ENCODE results near the gene ADAR.

Gene ADAR

GRCh38 chr1:154584267-154584994 is 23.6 kb downstream of the ADAR start:
- Histone ChIP-seq H3K36me3 (ENCODE audit: control insufficient read depth in 1 of 2, insufficient read depth in 2 of 2, low read depth in 1 of 2, low read length in 2 of 2) (peaks cover 77 to 99% of the 10 kb centered on the region in 2 experiments), H3K23ac (ENCODE audit: low read length in 2 of 2) (no peak overlapping the region), H3K4me1 (ENCODE audit: control insufficient read depth, insufficient read depth, low read depth, low read length) (peaks cover 6% of the 10 kb centered on the region), H3K27ac (ENCODE audit: low read length, poor library complexity, severe bottlenecking) (peak overlapping the region; percentile 35), H3K4ac (ENCODE audit: low read depth in 1 of 2, low read length in 2 of 2) (no peak overlapping the region), H3K4me2 (ENCODE audit: low read length, poor library complexity, severe bottlenecking) (no peak overlapping the region), H4K91ac (ENCODE audit: low read length) (no peak overlapping the region), H3K9me3 (ENCODE audit: control insufficient read depth, low read length) (no peaks in the 10 kb centered on the region), H3K27me3 (ENCODE audit: control insufficient read depth in 1 of 2, insufficient read depth in 1 of 2, low read length in 2 of 2) (no peaks in the 10 kb centered on the region), H3K14ac (ENCODE audit: low read length in 2 of 2) (no peak overlapping the region), H2BK120ac (ENCODE audit: low read depth, low read length) (no peak overlapping the region), H4K8ac (ENCODE audit: low read length) (no peak overlapping the region), H2BK12ac (ENCODE audit: low read length in 2 of 2) (no peak overlapping the region), H2BK15ac (ENCODE audit: low read depth, poor library complexity, severe bottlenecking) (no peak overlapping the region), H3K9ac (ENCODE audit: low read length) (no peak overlapping the region), H3K4me3 (ENCODE audit: insufficient read depth in 1 of 2, low read depth in 1 of 2, low read length in 2 of 2) (no peak overlapping the region), H3K79me1 (replicated peaks; ENCODE audit: low read length, poor library complexity, severe bottlenecking) (peaks cover 28% of the 10 kb centered on the region), H3K18ac (ENCODE audit: low read depth in 1 of 2, low read length in 2 of 2) (no peak overlapping the region), H2AK5ac (ENCODE audit: low read length, severe bottlenecking) (no peak overlapping the region), H2AFZ (ENCODE audit: low read depth, low read length) (no peak overlapping the region), H2BK5ac (ENCODE audit: low read depth, low read length, poor library complexity, severe bottlenecking) (no peak overlapping the region)
- DNase-seq: no peak
- whole genome bisulfite sequencing: 92% methylated on average over 9 of the region's 9 CpGs

- Histone ChIP-seq H4K91ac (ENCODE audit: low read length) (no peak overlapping the region), H2BK15ac (ENCODE audit: low read depth, poor library complexity, severe bottlenecking) (no peak overlapping the region), H3K4me3 (ENCODE audit: insufficient read depth in 1 of 2, low read depth in 1 of 2, low read length in 2 of 2) (no peak overlapping the region), H3K4ac (ENCODE audit: low read depth in 1 of 2, low read length in 2 of 2) (no peak overlapping the region), H3K36me3 (ENCODE audit: control insufficient read depth in 1 of 2, insufficient read depth in 2 of 2, low read depth in 1 of 2, low read length in 2 of 2) (peaks cover 78 to 99% of the 10 kb centered on the region in 2 experiments), H3K14ac (ENCODE audit: low read length in 2 of 2) (no peak overlapping the region), H3K79me1 (replicated peaks; ENCODE audit: low read length, poor library complexity, severe bottlenecking) (peaks cover 23% of the 10 kb centered on the region), H3K27ac (ENCODE audit: low read length, poor library complexity, severe bottlenecking) (peak overlapping the region; percentile 35), H2BK5ac (ENCODE audit: low read depth, low read length, poor library complexity, severe bottlenecking) (no peak overlapping the region), H3K4me1 (ENCODE audit: control insufficient read depth, insufficient read depth, low read depth, low read length) (peaks cover 6% of the 10 kb centered on the region), H3K18ac (ENCODE audit: low read depth in 1 of 2, low read length in 2 of 2) (no peak overlapping the region), H3K23ac (ENCODE audit: low read length in 2 of 2) (no peak overlapping the region), H3K9me3 (ENCODE audit: control insufficient read depth, low read length) (no peaks in the 10 kb centered on the region), H2BK12ac (ENCODE audit: low read length in 2 of 2) (no peak overlapping the region), H3K9ac (ENCODE audit: low read length) (no peak overlapping the region), H2BK120ac (ENCODE audit: low read depth, low read length) (no peak overlapping the region), H3K27me3 (ENCODE audit: control insufficient read depth in 1 of 2, insufficient read depth in 1 of 2, low read length in 2 of 2) (no peaks in the 10 kb centered on the region), H4K8ac (ENCODE audit: low read length) (no peak overlapping the region), H2AFZ (ENCODE audit: low read depth, low read length) (no peak overlapping the region), H2AK5ac (ENCODE audit: low read length, severe bottlenecking) (no peak overlapping the region), H3K4me2 (ENCODE audit: low read length, poor library complexity, severe bottlenecking) (no peak overlapping the region)
- DNase-seq: peak; percentile 52
- 73% methylated on average over 8 of the region's 9 CpGs for WGBS
These were observed 24.2 kb downstream of the ADAR start for GRCh38 chr1:154583773-154584172.

- DNase-seq: no peak
- H3K27me3 ChIP-seq (ENCODE audit: control insufficient read depth in 1 of 2, insufficient read depth in 1 of 2, low read length in 2 of 2): no peaks in the 10 kb centered on the region
- no peak overlapping the region for H3K9ac ChIP-seq (ENCODE audit: low read length)
- H3K4me3 ChIP-seq (ENCODE audit: insufficient read depth in 1 of 2, low read depth in 1 of 2, low read length in 2 of 2): no peak overlapping the region
- H3K79me1 ChIP-seq (replicated peaks; ENCODE audit: low read length, poor library complexity, severe bottlenecking): peaks cover 16% of the 10 kb centered on the region
- no peak overlapping the region for H2BK5ac ChIP-seq (ENCODE audit: low read depth, low read length, poor library complexity, severe bottlenecking)
- H2BK15ac ChIP-seq (ENCODE audit: low read depth, poor library complexity, severe bottlenecking): no peak overlapping the region
- no peak overlapping the region for H4K91ac ChIP-seq (ENCODE audit: low read length)
- no peaks in the 10 kb centered on the region for H3K9me3 ChIP-seq (ENCODE audit: control insufficient read depth, low read length)
- peaks cover 80 to 99% of the 10 kb centered on the region in 2 experiments for H3K36me3 ChIP-seq (ENCODE audit: control insufficient read depth in 1 of 2, insufficient read depth in 2 of 2, low read depth in 1 of 2, low read length in 2 of 2)
- 96% methylated on average over 6 of the region's 6 CpGs for WGBS
- no peak overlapping the region for H3K27ac ChIP-seq (ENCODE audit: low read length, poor library complexity, severe bottlenecking)
- H2AK5ac ChIP-seq (ENCODE audit: low read length, severe bottlenecking): no peak overlapping the region
- no peak overlapping the region for H2BK120ac ChIP-seq (ENCODE audit: low read depth, low read length)
- no peak overlapping the region for H4K8ac ChIP-seq (ENCODE audit: low read length)
- H3K4me1 ChIP-seq (ENCODE audit: control insufficient read depth, insufficient read depth, low read depth, low read length): peaks cover 6% of the 10 kb centered on the region
- no peak overlapping the region for H3K14ac ChIP-seq (ENCODE audit: low read length in 2 of 2)
- no peak overlapping the region for H2AFZ ChIP-seq (ENCODE audit: low read depth, low read length)
- H3K18ac ChIP-seq (ENCODE audit: low read depth in 1 of 2, low read length in 2 of 2): no peak overlapping the region
- H2BK12ac ChIP-seq (ENCODE audit: low read length in 2 of 2): no peak overlapping the region
- no peak overlapping the region for H3K4ac ChIP-seq (ENCODE audit: low read depth in 1 of 2, low read length in 2 of 2)
- H3K23ac ChIP-seq (ENCODE audit: low read length in 2 of 2): no peak overlapping the region
- H3K4me2 ChIP-seq (ENCODE audit: low read length, poor library complexity, severe bottlenecking): no peak overlapping the region
These were observed 25.1 kb downstream of the ADAR start for GRCh38 chr1:154582885-154583284.

- H2AK5ac ChIP-seq (ENCODE audit: low read length, severe bottlenecking): no peak overlapping the region
- H3K36me3 ChIP-seq (ENCODE audit: control insufficient read depth in 1 of 2, insufficient read depth in 2 of 2, low read depth in 1 of 2, low read length in 2 of 2): peaks cover 84 to 92% of the 10 kb centered on the region in 2 experiments
- H2BK5ac ChIP-seq (ENCODE audit: low read depth, low read length, poor library complexity, severe bottlenecking): no peak overlapping the region
- H3K9me3 ChIP-seq (ENCODE audit: control insufficient read depth, low read length): no peaks in the 10 kb centered on the region
- H4K8ac ChIP-seq (ENCODE audit: low read length): no peak overlapping the region
- no peak overlapping the region for H3K23ac ChIP-seq (ENCODE audit: low read length in 2 of 2)
- no peak overlapping the region for H3K9ac ChIP-seq (ENCODE audit: low read length)
- no peak overlapping the region for H2BK15ac ChIP-seq (ENCODE audit: low read depth, poor library complexity, severe bottlenecking)
- 96% methylated on average over 3 of the region's 3 CpGs for WGBS
- no peak overlapping the region for H3K18ac ChIP-seq (ENCODE audit: low read depth in 1 of 2, low read length in 2 of 2)
- H2BK120ac ChIP-seq (ENCODE audit: low read depth, low read length): no peak overlapping the region
- H3K4me3 ChIP-seq (ENCODE audit: insufficient read depth in 1 of 2, low read depth in 1 of 2, low read length in 2 of 2): no peak overlapping the region
- no peak overlapping the region for H3K4ac ChIP-seq (ENCODE audit: low read depth in 1 of 2, low read length in 2 of 2)
- no peak overlapping the region for H2AFZ ChIP-seq (ENCODE audit: low read depth, low read length)
- peaks cover 12% of the 10 kb centered on the region for H3K79me1 ChIP-seq (replicated peaks; ENCODE audit: low read length, poor library complexity, severe bottlenecking)
- H3K14ac ChIP-seq (ENCODE audit: low read length in 2 of 2): no peak overlapping the region
- no peaks in the 10 kb centered on the region for H3K27me3 ChIP-seq (ENCODE audit: control insufficient read depth in 1 of 2, insufficient read depth in 1 of 2, low read length in 2 of 2)
- DNase-seq: no peak
- H3K27ac ChIP-seq (ENCODE audit: low read length, poor library complexity, severe bottlenecking): no peak overlapping the region
- H2BK12ac ChIP-seq (ENCODE audit: low read length in 2 of 2): no peak overlapping the region
- H3K4me1 ChIP-seq (ENCODE audit: control insufficient read depth, insufficient read depth, low read depth, low read length): peaks cover 6% of the 10 kb centered on the region
- no peak overlapping the region for H3K4me2 ChIP-seq (ENCODE audit: low read length, poor library complexity, severe bottlenecking)
- H4K91ac ChIP-seq (ENCODE audit: low read length): no peak overlapping the region
These were observed 26.2 kb downstream of the ADAR start for GRCh38 chr1:154581766-154582165.
